HCT116 (cell line): ENCODE results near the gene TMEM186. TPM values are rescaled to one million over a fixed set of nuclear protein-coding genes. Genes with fewer than 3 reads are reported as not detected.

Experiments used
- ATAC-seq: fragments of 200-7000 bp; cut with Tn5 transposase; 2 replicates; pipeline ENCODE4 v1.9.1; 2020; ENCODE audit warnings: mild to moderate bottlenecking, moderate library complexity
- BruUV-seq: library from RNA; stranded (reverse); fragments of 400-500 nt; replicated peaks from 2 replicates; lab custom pipeline; 2021; lab: Mats Ljungman, UMichigan
- CTCF ChIA-PET: fragments of 300-600 bp; sonication (Branson Sonifier 250); formaldehyde crosslinking; loops from one replicate; lab custom pipeline; 2021; ENCODE audit warnings: antibody characterized with exemption; lab: Charles Lee
- POLR2A ChIA-PET: fragments of 300-600, 350-600 bp; sonication (Branson Sonifier 250); formaldehyde crosslinking; loops from one replicate; lab custom pipeline; 2021; ENCODE audit warnings: antibody characterized with exemption; lab: Charles Lee
- RAD21 ChIA-PET, 2 experiments: fragments of 300-600 bp; sonication (Branson Sonifier 250); formaldehyde crosslinking; loops; one replicate each; lab custom pipeline; 2023; ENCODE audit warnings: low total read pairs in 2 of 2; ENCODE audit not compliant: uncharacterized antibody in 2 of 2, unreplicated experiment in 2 of 2, low non-redundant PET in 1 of 2; lab: Charles Lee
- DNase-seq: peaks from one replicate; pipeline ENCODE4 v3.0.0-alpha.2; 2010; ENCODE audit warnings: low read depth, low spot score
- H2AFZ ChIP-seq: fragments of 200-600 bp; shearing (Covaris generic), sonication (generic); 2 replicates; pipeline ENCODE4 v1.6.1; 2017; ENCODE audit warnings: low read depth, mixed run types, mixed read lengths, antibody characterized with exemption, low read length; ENCODE audit not compliant: poor library complexity, severe bottlenecking
- H3K27ac ChIP-seq: 2 replicates; pipeline ENCODE4 v1.5.1; 2012; ENCODE audit warnings: low read depth, low read length
- H3K27me3 ChIP-seq: fragments of 200-600 bp; sonication (generic); 2 replicates; pipeline ENCODE4 v1.6.1; 2016; ENCODE audit warnings: mixed run types, low read length, mixed read lengths; ENCODE audit not compliant: insufficient read depth
- H3K36me3 ChIP-seq, 2 experiments: fragments of 200-500 bp in 1 of 2; fragments of 200-600 bp in 1 of 2; sonication (Bioruptor generic) in 1 of 2; sonication (generic) in 1 of 2; 2 replicates each; pipeline versions ENCODE4 v1.5.1 to v1.6.1; 2014 to 2016; ENCODE audit warnings: low read length in 2 of 2, inconsistent platforms in 1 of 2, mixed read lengths in 1 of 2, mixed run types in 1 of 2; ENCODE audit not compliant: insufficient read depth in 2 of 2, control insufficient read depth in 1 of 2
- H3K4me1 ChIP-seq, 2 experiments: fragments of 200-600 bp in 1 of 2; sonication (generic) in 1 of 2; 2 replicates each; pipeline versions ENCODE4 v1.5.1 to v1.6.1; 2012 to 2017; ENCODE audit warnings: low read length in 2 of 2, inconsistent platforms in 1 of 2, mild to moderate bottlenecking in 1 of 2, mixed read lengths in 1 of 2, mixed run types in 1 of 2, moderate library complexity in 1 of 2; ENCODE audit not compliant: insufficient read depth in 2 of 2, control insufficient read depth in 1 of 2
- H3K4me2 ChIP-seq: fragments of 200-600 bp; sonication (generic); 2 replicates; pipeline ENCODE4 v1.6.1; 2017; ENCODE audit warnings: mixed run types, low read length, mixed read lengths
- H3K4me3 ChIP-seq, 2 experiments: fragments of 200-600 bp in 1 of 2; sonication (generic) in 1 of 2; replicated peaks in 1 of 2; 2 replicates each; pipeline ENCODE4 v1.5.1; 2011 to 2016; ENCODE audit warnings: low read length in 2 of 2, control low read depth in 1 of 2, low read depth in 1 of 2, mild to moderate bottlenecking in 1 of 2, mixed read lengths in 1 of 2, mixed run types in 1 of 2
- H3K79me2 ChIP-seq: fragments of 200-600 bp; sonication (generic); 2 replicates; pipeline ENCODE4 v1.6.1; 2017; ENCODE audit warnings: mild to moderate bottlenecking, mixed run types, low read length, moderate library complexity, mixed read lengths; ENCODE audit not compliant: insufficient read depth
- H3K9ac ChIP-seq: fragments of 200-600 bp; sonication (generic); 2 replicates; pipeline ENCODE4 v1.6.1; 2016; ENCODE audit warnings: low read length, mixed read lengths
- H3K9me2 ChIP-seq: fragments of 200-600 bp; sonication (generic), shearing (Covaris generic); 2 replicates; pipeline ENCODE4 v1.6.1; 2017; ENCODE audit warnings: mixed run types, mild to moderate bottlenecking, moderate library complexity; ENCODE audit not compliant: insufficient read depth
- H3K9me3 ChIP-seq, 2 experiments: fragments of 200-500 bp in 1 of 2; fragments of 200-600 bp in 1 of 2; sonication (Bioruptor generic) in 1 of 2; sonication (generic) in 1 of 2; 2 replicates each; pipeline ENCODE4 v1.6.1; 2014 to 2017; ENCODE audit warnings: low read length in 2 of 2, mixed read lengths in 2 of 2, inconsistent platforms in 1 of 2, low read depth in 1 of 2, mild to moderate bottlenecking in 1 of 2, mixed run types in 1 of 2, moderate library complexity in 1 of 2; ENCODE audit not compliant: control insufficient read depth in 1 of 2, insufficient read depth in 1 of 2
- H4K20me1 ChIP-seq: fragments of 200-600 bp; sonication (generic), shearing (Covaris generic); 2 replicates; pipeline ENCODE4 v1.6.1; 2017; ENCODE audit warnings: mixed run types, mild to moderate bottlenecking, moderate library complexity; ENCODE audit not compliant: insufficient read depth
- CBX3 ChIP-seq: IDR thresholded peaks from 2 replicates; pipeline ENCODE4 v1.6.1; 2012; ENCODE audit warnings: low read depth
- CEBPB ChIP-seq: IDR thresholded peaks from 2 replicates; pipeline ENCODE4 v1.6.1; 2012; ENCODE audit warnings: low read depth
- CTCF ChIP-seq, 3 experiments: fragments of 200-600 bp in 1 of 3; sonication (generic) in 1 of 3; IDR thresholded peaks in 2 of 3; conservative IDR thresholded peaks in 1 of 3; 2 replicates each; pipeline ENCODE4 v1.5.1; 2012 to 2017; ENCODE audit warnings: low read depth in 2 of 3, low read length in 2 of 3, antibody characterized with exemption in 1 of 3, borderline replicate concordance in 1 of 3, control low read depth in 1 of 3, mild to moderate bottlenecking in 1 of 3, mixed read lengths in 1 of 3, mixed run types in 1 of 3, moderate library complexity in 1 of 3; ENCODE audit not compliant: insufficient read depth in 1 of 3
- EGR1 ChIP-seq: IDR thresholded peaks from 2 replicates; pipeline ENCODE4 v1.6.1; 2012; ENCODE audit warnings: low read depth
- ELF1 ChIP-seq: IDR thresholded peaks from 2 replicates; pipeline ENCODE4 v1.6.1; 2012; ENCODE audit warnings: low read depth, borderline replicate concordance
- EZH2 ChIP-seq: fragments of 200-600 bp; sonication (generic); IDR thresholded peaks from 2 replicates; pipeline ENCODE4 v1.6.1; 2017; ENCODE audit warnings: antibody characterized with exemption, mixed run types
- JUND ChIP-seq: IDR thresholded peaks from 2 replicates; pipeline ENCODE4 v1.6.1; 2012
- RAD21 ChIP-seq: IDR thresholded peaks from 2 replicates; pipeline ENCODE4 v1.6.1; 2012; ENCODE audit warnings: low read depth, mild to moderate bottlenecking
- SIN3A ChIP-seq: IDR thresholded peaks from 2 replicates; pipeline ENCODE4 v1.6.1; 2012; ENCODE audit warnings: low read depth
- SRF ChIP-seq: IDR thresholded peaks from 2 replicates; pipeline ENCODE4 v1.6.1; 2012; ENCODE audit warnings: low read depth
- TCF7L2 ChIP-seq: IDR thresholded peaks from 2 replicates; pipeline ENCODE4 v1.7.0; 2011; ENCODE audit warnings: borderline replicate concordance, inconsistent platforms; ENCODE audit not compliant: insufficient read depth, insufficient read length; ENCODE audit errors: extremely low read depth
- YY1 ChIP-seq: IDR thresholded peaks from 2 replicates; pipeline ENCODE4 v1.6.1; 2011; ENCODE audit warnings: low read length, low read depth, moderate library complexity, mild to moderate bottlenecking; ENCODE audit not compliant: insufficient replicate concordance; ENCODE audit errors: extremely low read depth
- ZFX ChIP-seq: fragments of 450-650 bp; IDR thresholded peaks from 2 replicates; pipeline ENCODE4 v1.6.1; 2017
- ZNF274 ChIP-seq: fragments of 200-500 bp; sonication (Bioruptor generic); IDR thresholded peaks from 2 replicates; pipeline ENCODE4 v1.6.1; 2014; ENCODE audit warnings: mild to moderate bottlenecking, low read depth, low read length, inconsistent platforms
- intact Hi-C: fragments of 100-400 bp; cut with micrococcal nuclease; formaldehyde crosslinking; loops from 2 replicates; pipeline ENCODE4 v1.10.0; 2022
- total RNA-seq: library from RNA; stranded (reverse); gene quantifications from one replicate; pipeline ENCODE4 v1.2.1, GENCODE V29; 2021; ENCODE audit not compliant: unreplicated experiment
- TF ChIP-seq, protein P1 (sequence below): IDR thresholded peaks from 2 replicates; pipeline ENCODE4 v1.6.1; 2012
- TF ChIP-seq, protein P2 (sequence below): IDR thresholded peaks from 2 replicates; pipeline ENCODE4 v1.6.1; 2012

The TMEM186 gene
- total RNA-seq, 1 experiment from 2014 or later, result 14.0 TPM

DNA sequence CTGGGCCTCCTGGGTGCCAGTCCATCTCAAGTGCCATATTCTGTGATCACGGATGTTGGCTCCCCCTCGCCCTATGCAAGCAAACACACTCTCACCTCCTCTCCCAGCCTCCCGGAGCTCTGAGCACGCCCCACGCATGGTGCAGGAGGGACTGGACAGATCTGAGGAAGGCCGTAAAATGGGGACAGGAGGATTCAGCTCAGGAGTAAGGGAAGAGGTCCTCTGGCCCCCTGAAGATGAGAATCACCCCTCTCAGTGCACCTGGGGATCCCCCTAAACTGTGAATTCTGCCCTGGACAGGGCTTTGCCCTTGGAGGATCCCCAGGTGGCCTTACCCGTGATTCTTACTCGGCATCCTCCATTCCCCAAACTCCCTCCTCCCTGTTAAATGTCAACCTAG is 15.6 kb downstream of the TMEM186 start (continued):
- TF ChIP-seq CTCF (IDR thresholded peaks at IDR 0.05 in 2 of 3, conservative IDR thresholded peaks at IDR 0.05 in 1 of 3; ENCODE audit: borderline replicate concordance in 1 of 3, insufficient read depth in 1 of 3, low read depth in 2 of 3, low read length in 2 of 3), result no peak
- no peak for TF ChIP-seq ZFX
- no peak for TF ChIP-seq ELF1
- TF ChIP-seq JUND, result no peak
- no peak for TF ChIP-seq RAD21
- TF ChIP-seq, protein P1, sequence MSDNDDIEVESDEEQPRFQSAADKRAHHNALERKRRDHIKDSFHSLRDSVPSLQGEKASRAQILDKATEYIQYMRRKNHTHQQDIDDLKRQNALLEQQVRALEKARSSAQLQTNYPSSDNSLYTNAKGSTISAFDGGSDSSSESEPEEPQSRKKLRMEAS, result no peak
- TF ChIP-seq YY1, result no peak
- no peak for TF ChIP-seq EZH2

DNA sequence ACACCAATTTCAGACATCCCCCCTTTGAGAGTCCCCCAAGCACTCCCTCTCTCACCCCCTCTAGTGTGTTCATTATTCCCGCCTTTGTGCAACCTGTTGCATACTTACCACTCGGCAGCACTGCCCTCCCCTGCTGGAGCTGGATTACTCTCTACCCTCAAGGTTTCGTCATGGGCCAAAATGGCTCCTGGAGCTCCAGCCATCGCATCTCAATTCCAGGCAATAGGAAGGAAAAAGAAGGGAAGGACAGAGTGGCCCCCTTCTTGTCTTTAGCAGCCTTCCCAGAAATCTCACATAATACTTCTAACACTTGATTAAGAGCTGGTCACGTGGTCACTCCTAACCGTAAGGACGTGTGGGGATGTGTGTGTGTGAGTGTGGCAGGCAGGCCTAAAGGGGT is 20.2 kb downstream of the TMEM186 start:
- H3K27me3 ChIP-seq, result no peaks in the 10 kb centered on the region
- TF ChIP-seq, protein P2, sequence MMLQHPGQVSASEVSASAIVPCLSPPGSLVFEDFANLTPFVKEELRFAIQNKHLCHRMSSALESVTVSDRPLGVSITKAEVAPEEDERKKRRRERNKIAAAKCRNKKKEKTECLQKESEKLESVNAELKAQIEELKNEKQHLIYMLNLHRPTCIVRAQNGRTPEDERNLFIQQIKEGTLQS, result no peak
- no peak for TF ChIP-seq SIN3A
- TF ChIP-seq EGR1, result no peak
- no peak for TF ChIP-seq CEBPB
- no peak for TF ChIP-seq CBX3
- TF ChIP-seq ZNF274, result no peak
- TF ChIP-seq CTCF (IDR thresholded peaks at IDR 0.05 in 2 of 3, conservative IDR thresholded peaks at IDR 0.05 in 1 of 3; ENCODE audit: borderline replicate concordance in 1 of 3, insufficient read depth in 1 of 3, low read depth in 2 of 3, low read length in 2 of 3), result no peak
- TF ChIP-seq TCF7L2, result no peak
- no peak for TF ChIP-seq SRF
- TF ChIP-seq, protein P1, result no peak
- TF ChIP-seq, all 23 proteins: peak for 0
- no peaks in the 10 kb centered on the region for H3K9me2 ChIP-seq
- intact Hi-C loops, result no loop called here
- H2AFZ ChIP-seq, result no peak overlapping the region
- no peaks in the 10 kb centered on the region for H3K36me3 ChIP-seq
- RAD21 ChIA-PET, result no interaction called here
- H3K79me2 ChIP-seq, result no peaks in the 10 kb centered on the region
- no peaks in the 10 kb centered on the region for H3K9me3 ChIP-seq
- no peak for DNase-seq
- H3K4me1 ChIP-seq, result no peaks in the 10 kb centered on the region
- no peak overlapping the region for H3K27ac ChIP-seq
- CTCF ChIA-PET, result no interaction called here
- H3K9ac ChIP-seq, result no peak overlapping the region
- H4K20me1 ChIP-seq, result no peaks in the 10 kb centered on the region
- no peak overlapping the region for H3K4me3 ChIP-seq
- BruUV-seq, result no TSS peak
- POLR2A ChIA-PET, result no interaction called here
- ATAC-seq, result no peak
- no peak overlapping the region for H3K4me2 ChIP-seq
